Endothelial cell of umbilical vein (primary cell): ENCODE results near the gene ZBTB6. TPM values are rescaled to one million over a fixed set of nuclear protein-coding genes. Genes with fewer than 3 reads are reported as not detected.

ENCODE experiments used
- BruUV-seq: library from RNA; stranded (reverse); fragments of 400-500 nt; replicated peaks from 2 replicates; lab custom pipeline; 2021; lab: Mats Ljungman, UMichigan
- CTCF ChIA-PET: fragments of 300-600, 350-600 bp; sonication (Branson Sonifier 250); formaldehyde crosslinking; loops from one replicate; lab custom pipeline; 2021; ENCODE audit warnings: antibody characterized with exemption, inconsistent platforms; lab: Charles Lee
- POLR2A ChIA-PET: fragments of 300-600, 350-600 bp; sonication (Branson Sonifier 250); formaldehyde crosslinking; loops from one replicate; lab custom pipeline; 2021; ENCODE audit warnings: antibody characterized with exemption, inconsistent platforms; lab: Charles Lee
- DNase-seq: peaks from one replicate; pipeline ENCODE4 v3.0.0-alpha.2; 2011; ENCODE audit warnings: low read depth, low spot score
- FAIRE-seq: peaks from 2 replicates; lab custom pipeline; 2011; peaks lifted over from hg19 to GRCh38; lab: Jason Lieb, UNC
- H2AFZ ChIP-seq: 2 replicates; pipeline ENCODE4 v1.6.0; 2012; ENCODE audit warnings: low read depth, low read length, control low read depth, inconsistent platforms
- H3K27ac ChIP-seq: 2 replicates; pipeline ENCODE4 v1.5.1; 2011; ENCODE audit warnings: low read depth, mild to moderate bottlenecking, control low read depth, low read length, moderate library complexity; ENCODE audit not compliant: insufficient read depth
- H3K27me3 ChIP-seq, 2 experiments: 2 replicates each; pipeline versions ENCODE4 v1.6.0 to v1.6.1; 2011; ENCODE audit warnings: low read length in 2 of 2, mixed read lengths in 1 of 2; ENCODE audit not compliant: control insufficient read depth in 2 of 2, insufficient read depth in 2 of 2
- H3K36me3 ChIP-seq, 2 experiments: 2 replicates in 1 of 2; 3 replicates in 1 of 2; pipeline ENCODE4 v1.5.1; 2011; ENCODE audit warnings: low read length in 2 of 2, mild to moderate bottlenecking in 1 of 2, moderate library complexity in 1 of 2; ENCODE audit not compliant: control insufficient read depth in 2 of 2, insufficient read depth in 2 of 2; ENCODE audit errors: extremely low read depth in 1 of 2
- H3K4me1 ChIP-seq: 3 replicates; pipeline ENCODE4 v1.5.1; 2011; ENCODE audit warnings: mild to moderate bottlenecking, low read length; ENCODE audit not compliant: control insufficient read depth, insufficient read depth; ENCODE audit errors: extremely low read depth
- H3K4me2 ChIP-seq: 2 replicates; pipeline ENCODE4 v1.6.1; 2011; ENCODE audit warnings: low read length, control low read depth, mixed read lengths; ENCODE audit not compliant: insufficient read depth
- H3K4me3 ChIP-seq, 3 experiments: fragments of 200-600 bp in 1 of 3; sonication (generic), shearing (Covaris generic) in 1 of 3; replicated peaks in 1 of 3; 2 replicates each; pipeline ENCODE4 v1.5.1; 2011 to 2016; ENCODE audit warnings: control low read depth in 3 of 3, low read length in 3 of 3, mild to moderate bottlenecking in 2 of 3, inconsistent platforms in 1 of 3, low read depth in 1 of 3, moderate library complexity in 1 of 3; ENCODE audit not compliant: insufficient read depth in 1 of 3
- H3K79me2 ChIP-seq: 2 replicates; pipeline ENCODE4 v1.6.0; 2012; ENCODE audit warnings: low read length, inconsistent platforms; ENCODE audit not compliant: control insufficient read depth, insufficient read depth
- H3K9ac ChIP-seq: replicated peaks from 2 replicates; pipeline ENCODE3; 2011; ENCODE audit warnings: low read length, control low read depth; ENCODE audit not compliant: insufficient read depth; ENCODE audit errors: extremely low read depth
- H3K9me1 ChIP-seq: replicated peaks from 3 replicates; pipeline ENCODE4 v1.6.0; 2011; ENCODE audit warnings: mild to moderate bottlenecking, low read length; ENCODE audit not compliant: control insufficient read depth, insufficient read depth; ENCODE audit errors: extremely low read depth
- H3K9me3 ChIP-seq: replicated peaks from 2 replicates; pipeline ENCODE4 v1.5.1; 2012; ENCODE audit warnings: low read length, inconsistent platforms; ENCODE audit not compliant: control insufficient read depth, insufficient read depth
- H4K20me1 ChIP-seq: replicated peaks from 2 replicates; pipeline ENCODE3; 2011; ENCODE audit warnings: mild to moderate bottlenecking, low read length; ENCODE audit not compliant: control insufficient read depth, insufficient read depth; ENCODE audit errors: extremely low read depth
- CTCF ChIP-seq, 2 donors: IDR thresholded peaks; 1 replicate in 1 of 2; 2 replicates in 1 of 2; pipeline ENCODE4 v1.5.1; 2011; ENCODE audit warnings: low read length in 2 of 2, mild to moderate bottlenecking in 2 of 2, moderate library complexity in 2 of 2, control low read depth in 1 of 2, inconsistent platforms in 1 of 2, low read depth in 1 of 2; ENCODE audit not compliant: insufficient read depth in 1 of 2; ENCODE audit errors: extremely low read depth in 1 of 2
- EZH2 ChIP-seq: IDR thresholded peaks from 2 replicates; pipeline ENCODE4 v1.6.1; 2012; ENCODE audit warnings: borderline replicate concordance, low read depth, mild to moderate bottlenecking, moderate library complexity, low read length, inconsistent platforms; ENCODE audit not compliant: severe bottlenecking
- FOS ChIP-seq: IDR thresholded peaks from 2 replicates; pipeline ENCODE4 v1.6.1; 2011; ENCODE audit warnings: mild to moderate bottlenecking, low read length, moderate library complexity, borderline replicate concordance; ENCODE audit not compliant: insufficient read depth
- GATA2 ChIP-seq: IDR thresholded peaks from 2 replicates; pipeline ENCODE4 v1.7.0; 2011; ENCODE audit warnings: low read depth, mild to moderate bottlenecking, moderate library complexity, mixed read lengths, low read length; ENCODE audit not compliant: insufficient read length, insufficient read depth
- JUN ChIP-seq: IDR thresholded peaks from 2 replicates; pipeline ENCODE4 v1.6.1; 2011; ENCODE audit warnings: borderline replicate concordance, low read depth; ENCODE audit not compliant: insufficient read length, insufficient read depth
- MAX ChIP-seq: IDR thresholded peaks from 2 replicates; pipeline ENCODE4 v1.6.1; 2011; ENCODE audit not compliant: insufficient read depth, insufficient read length
- MYC ChIP-seq: IDR thresholded peaks from one replicate; pipeline ENCODE4 v1.6.1; 2011; ENCODE audit warnings: mild to moderate bottlenecking, low read depth, low read length
- POLR2A ChIP-seq: IDR thresholded peaks from 2 replicates; pipeline ENCODE4 v1.6.1; 2012; ENCODE audit warnings: low read depth, mild to moderate bottlenecking, control low read depth, low read length
- POLR2AphosphoS5 ChIP-seq: IDR thresholded peaks from 2 replicates; pipeline ENCODE4 v1.6.1; 2012; ENCODE audit warnings: low read depth, mild to moderate bottlenecking, control low read depth, low read length, moderate library complexity; ENCODE audit not compliant: insufficient read depth
- dilution Hi-C: fragments of 300-500 bp; cut with MboI; formaldehyde crosslinking; loops from one replicate; pipeline ENCODE4 v1.15.0; 2019; ENCODE audit warnings: low sequenced_read_pairs; ENCODE audit not compliant: extremely low pct_ligation_motif_present
- intact Hi-C: fragments of 100-400 bp; cut with micrococcal nuclease; formaldehyde crosslinking; loops from one replicate; pipeline ENCODE4 v1.10.0; 2022
- polyA plus RNA-seq, 4 experiments: library from polyadenylated mRNA; depleted of rRNA in 3 of 4; stranded (reverse) in 3 of 4; unstranded in 1 of 4; fragments of >200 nt; gene quantifications; 2 replicates each; pipeline versions ENCODE4 v1.2.1 to v1.2.3, GENCODE V29; 2011 to 2012; ENCODE audit warnings: missing spikeins in 1 of 4
- total RNA-seq: library from RNA; stranded (reverse); gene quantifications from 2 replicates; pipeline ENCODE4 v1.2.3, GENCODE V29; 2021

Gene ZBTB6
- total and polyA plus RNA-seq, 2 donors (not counting 3 experiments of a cell fraction or from before 2014, with no cell fraction given), result 1.6 to 5.5 TPM

GRCh38 chr9:122866079-122866478 lies 47.0 kb downstream of the ZBTB6 start:
- Histone ChIP-seq H3K79me2 (no peaks in the 10 kb centered on the region), H2AFZ (no peak overlapping the region), H3K4me2 (no peak overlapping the region), H3K9ac (no peak overlapping the region), H3K36me3 (peaks cover 4 to 8% of the 10 kb centered on the region in 2 experiments), H3K4me3 (no peak overlapping the region), H3K27ac (no peak overlapping the region), H3K4me1 (peaks cover 9% of the 10 kb centered on the region), H3K27me3 (no peaks in the 10 kb centered on the region), H3K9me3 (no peaks in the 10 kb centered on the region), H3K9me1 (no peaks in the 10 kb centered on the region), H4K20me1 (no peaks in the 10 kb centered on the region)
- TF ChIP-seq MYC, result no peak
- no peak for TF ChIP-seq POLR2AphosphoS5
- TF ChIP-seq JUN, result no peak
- TF ChIP-seq FOS, result no peak
- TF ChIP-seq EZH2, result no peak
- TF ChIP-seq CTCF (IDR thresholded peaks at IDR 0.05; ENCODE audit: extremely low read depth in 1 of 2, insufficient read depth in 1 of 2, low read depth in 1 of 2, low read length in 2 of 2), result no peak
- TF ChIP-seq GATA2, result no peak
- TF ChIP-seq POLR2A, result no peak
- TF ChIP-seq MAX, result no peak
- FAIRE-seq (no peak), DNase-seq (no peak)
- dilution Hi-C loops, result no loop called here
- ChIA-PET POLR2A (no interaction called here), CTCF (no interaction called here)
- intact Hi-C loops, result no loop called here
- no TSS peak for BruUV-seq
